GM21526 (cell line): ENCODE measurements around the gene RHOB.
"Not testable (repeated sequence)": the region's sequence is repeated elsewhere in the genome, so short reads cannot be mapped to it uniquely, and the experiment has no call there.

Experiments
- ATAC-seq: cut with Tn5 transposase; IDR thresholded peaks from one replicate; pipeline ENCODE4 v1.9.1; 2021; ENCODE audit warnings: moderate library complexity; ENCODE audit not compliant: unreplicated experiment, low FRiP score

The RHOB gene

DNA sequence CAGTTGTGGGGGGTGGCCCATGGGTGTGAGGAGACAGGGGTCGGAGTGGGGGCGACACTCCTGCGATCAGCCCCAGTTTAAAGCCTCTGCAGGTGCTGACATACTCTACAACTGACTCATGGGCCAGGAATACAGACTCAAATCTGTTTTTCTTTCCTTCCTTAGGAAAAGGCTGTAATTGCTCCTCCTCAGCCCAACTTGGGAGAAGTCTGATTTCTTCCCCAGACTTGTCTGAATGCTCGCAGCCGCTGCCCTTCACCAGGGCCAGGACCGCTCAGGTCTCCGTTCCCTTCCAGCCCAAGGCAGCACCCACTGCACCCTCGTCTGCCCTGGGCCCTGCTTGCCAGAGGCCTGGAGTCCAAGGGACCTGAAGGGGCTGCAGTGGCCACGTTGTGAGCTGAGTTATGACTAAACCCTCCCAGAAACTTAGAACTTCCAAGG is 41.3 kb downstream of the RHOB start:
- ATAC-seq = no peak

DNA sequence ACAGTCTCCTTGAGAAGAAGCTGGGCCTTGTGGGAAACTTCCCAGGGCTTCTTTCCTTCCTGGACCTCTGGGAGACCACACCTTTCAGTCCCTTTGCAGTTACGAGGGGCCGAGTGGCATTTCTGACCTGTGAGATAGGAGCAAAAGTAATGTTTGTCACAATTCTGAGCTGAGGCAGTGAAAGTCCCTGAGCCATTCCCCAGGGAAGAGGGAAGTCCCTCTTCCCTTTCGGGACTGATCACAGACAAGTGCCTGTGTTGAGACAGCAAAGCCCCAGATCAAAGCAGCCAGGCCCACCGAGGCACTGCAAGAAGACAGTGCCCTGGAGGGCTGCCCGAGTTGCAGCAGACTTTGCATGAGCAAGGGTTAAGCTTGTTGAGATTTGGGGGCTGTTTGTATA is 41.9 kb downstream of the RHOB start:
- no peak for ATAC-seq

- no peak for ATAC-seq
Measured at GRCh38 chr2:20490300-20491181, 43.7 kb downstream of the RHOB start.

DNA sequence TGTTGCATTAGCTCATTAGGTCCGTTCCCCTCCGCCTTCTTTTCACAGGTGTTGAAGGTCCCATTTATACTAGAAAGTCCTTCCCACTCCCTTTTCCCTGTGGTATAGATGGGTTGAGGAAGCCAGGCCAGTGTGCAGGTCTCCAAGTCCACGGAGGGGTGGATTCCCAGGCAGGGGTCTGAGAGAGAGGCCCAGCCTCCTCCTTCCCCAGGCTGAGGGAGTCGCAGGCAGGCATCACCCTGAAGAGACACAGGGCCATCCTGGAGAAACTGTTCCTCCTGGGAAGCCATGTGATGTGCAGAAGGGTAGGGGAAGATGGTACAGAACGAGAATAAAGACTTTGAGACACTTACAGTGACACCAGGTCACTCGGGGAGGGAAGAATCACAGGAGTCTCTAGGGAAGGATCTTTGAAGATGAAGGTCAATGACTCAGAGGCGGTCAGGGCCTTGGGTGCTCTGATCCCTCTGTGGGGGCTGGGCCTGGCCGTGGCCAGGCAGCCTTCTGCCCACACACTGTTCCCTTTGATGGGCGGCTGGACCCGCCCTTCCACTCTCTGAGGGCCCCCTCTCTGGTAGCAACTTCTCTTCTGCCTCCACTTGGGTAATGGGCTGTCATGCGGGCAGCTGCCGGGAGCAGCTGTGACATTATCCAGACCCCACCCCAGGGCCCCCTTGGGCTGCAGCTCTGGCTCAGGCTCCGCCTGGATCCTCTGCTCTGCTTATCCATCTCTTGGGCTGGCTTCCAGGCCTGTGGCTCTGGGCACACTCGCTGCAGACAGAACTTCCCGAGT is 45.1 kb downstream of the RHOB start:
- no peak for ATAC-seq

DNA sequence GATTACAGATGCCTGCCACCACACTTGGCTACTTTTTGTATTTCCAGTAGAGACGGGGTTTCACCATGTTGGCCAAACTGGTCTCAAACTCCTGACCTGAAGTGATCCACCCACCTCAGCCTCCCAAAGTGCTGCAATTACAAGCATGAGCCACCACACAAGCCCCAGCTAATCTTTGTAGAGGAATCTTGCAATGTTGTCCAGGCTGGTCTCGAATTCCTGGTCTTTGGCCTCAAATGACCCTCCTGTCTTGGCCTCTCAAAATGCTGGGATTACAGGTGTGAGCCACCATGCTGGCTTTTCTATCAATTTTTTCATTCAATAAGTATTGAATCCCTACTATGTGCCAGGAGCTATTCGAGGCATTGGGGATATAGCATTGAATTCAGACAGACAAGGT is 46.2 kb downstream of the RHOB start:
- ATAC-seq = not testable (repeated sequence)

DNA sequence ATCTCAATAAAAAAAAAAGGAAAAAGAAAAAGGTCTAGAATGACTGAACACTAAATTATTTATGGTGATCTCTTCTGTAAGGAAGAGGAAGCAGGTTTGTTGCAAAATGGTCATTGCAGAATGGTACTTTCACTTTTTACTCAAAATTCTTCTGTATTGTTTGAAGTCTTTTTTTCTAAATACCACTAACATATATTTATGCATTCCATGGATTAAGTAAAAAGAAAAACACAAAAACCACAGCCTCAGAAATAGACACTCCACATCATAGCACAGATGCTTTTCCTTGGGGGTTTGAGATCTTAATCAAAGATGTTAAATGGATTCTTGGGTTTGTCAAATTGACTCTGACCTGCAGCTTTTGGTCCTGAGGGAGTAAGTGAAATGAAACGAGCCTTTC is 47.4 kb downstream of the RHOB start:
- ATAC-seq = no peak

DNA sequence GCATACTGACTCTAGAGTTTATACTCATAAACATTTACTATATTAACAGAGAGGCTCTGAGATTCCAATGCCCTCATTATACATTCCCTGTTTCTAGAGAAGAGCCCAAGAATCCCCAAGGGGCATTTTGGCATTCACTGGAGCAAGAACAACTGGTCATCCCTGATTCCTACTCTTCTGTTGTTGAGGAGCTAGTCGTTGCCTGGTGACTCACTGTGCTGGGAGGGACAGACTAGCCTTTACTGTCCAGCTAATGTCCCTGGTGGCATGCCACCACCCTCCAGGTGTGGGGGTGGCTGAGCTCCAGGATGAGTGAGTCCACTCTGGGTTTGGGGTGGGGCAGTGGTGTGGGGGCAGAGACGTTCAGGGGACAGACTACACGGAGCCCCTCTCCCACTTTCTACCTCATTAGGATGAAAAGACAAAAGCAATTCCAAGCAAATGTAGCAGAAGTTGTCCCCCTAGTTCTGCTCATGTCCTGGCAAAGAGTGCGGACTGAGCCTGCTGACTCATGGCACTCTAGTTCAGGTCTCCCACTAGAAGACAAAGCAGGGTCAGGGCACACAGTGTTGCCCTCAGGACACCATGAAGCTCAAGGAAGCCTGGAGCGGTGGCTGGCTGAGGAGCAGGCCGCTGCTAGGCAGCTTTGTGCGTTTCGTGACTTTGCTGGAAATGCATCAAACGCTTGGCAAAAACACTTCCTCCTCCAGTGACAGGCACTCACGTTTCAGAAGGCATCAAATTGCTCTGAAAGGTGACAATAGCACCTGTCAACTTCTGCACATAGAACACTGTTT is 49.4 kb downstream of the RHOB start:
- ATAC-seq = no peak

DNA sequence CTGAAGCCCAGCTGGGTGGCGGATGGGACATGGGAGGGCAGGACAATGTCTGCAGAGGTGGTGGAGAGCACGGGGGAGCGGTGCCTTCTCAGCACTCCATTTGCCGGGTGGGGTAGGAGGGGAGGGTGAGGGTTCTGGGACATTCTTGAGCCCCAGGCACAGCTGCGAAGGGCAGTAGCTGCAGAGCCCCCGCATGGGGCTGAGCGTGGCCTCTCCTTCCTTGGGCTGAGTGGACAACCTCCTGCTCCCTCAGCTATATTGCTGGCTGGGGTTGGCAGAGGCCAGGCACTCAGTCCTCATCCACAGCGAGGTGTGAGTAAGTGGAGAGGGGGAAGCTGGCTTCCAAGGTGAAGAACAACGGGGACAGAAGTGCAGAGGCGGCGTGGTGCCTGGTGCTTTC is 50.1 kb downstream of the RHOB start:
- ATAC-seq = no peak
